Muscle layer of colon (tissue), 2 donors: ENCODE measurements around the gene PRR19.

Experiments
- H3K27ac ChIP-seq: one replicate; pipeline ENCODE4 v1.7.0; 2013; ENCODE audit warnings: low read depth, mild to moderate bottlenecking, low read length, moderate library complexity
- H3K27me3 ChIP-seq, 2 donors: one replicate each; pipeline ENCODE4 v1.7.0; 2013; ENCODE audit warnings: low read length in 2 of 2, mild to moderate bottlenecking in 2 of 2; ENCODE audit not compliant: insufficient read depth in 2 of 2, control insufficient read depth in 1 of 2
- H3K36me3 ChIP-seq: one replicate; pipeline ENCODE4 v1.7.0; 2013; ENCODE audit warnings: mild to moderate bottlenecking, low read length; ENCODE audit not compliant: insufficient read depth
- H3K4me1 ChIP-seq: one replicate; pipeline ENCODE4 v1.7.0; 2013; ENCODE audit warnings: mild to moderate bottlenecking, low read length; ENCODE audit not compliant: insufficient read depth
- H3K4me3 ChIP-seq, 2 donors: one replicate each; pipeline ENCODE4 v1.7.0; 2013; ENCODE audit warnings: low read length in 2 of 2, low read depth in 1 of 2, mild to moderate bottlenecking in 1 of 2, moderate library complexity in 1 of 2
- H3K9ac ChIP-seq: one replicate; pipeline ENCODE4 v1.7.0; 2013; ENCODE audit warnings: low read length
- H3K9me3 ChIP-seq: one replicate; pipeline ENCODE4 v1.7.0; 2013; ENCODE audit warnings: mild to moderate bottlenecking, low read length
- donor health status: abdominal sarcoma.
- donor health status: Adenocarcinoma of cecum.

Gene PRR19

GRCh38 chr19:42293948-42294347 lies 8.0 kb upstream of the PRR19 start:
- Histone ChIP-seq H3K4me1 (no peaks in the 10 kb centered on the region), H3K9ac (no peak overlapping the region), H3K36me3 (peaks cover 48% of the 10 kb centered on the region), H3K9me3 (no peaks in the 10 kb centered on the region), H3K4me3 (no peak overlapping the region), H3K27me3 (no peaks in the 10 kb centered on the region), H3K27ac (no peak overlapping the region)

GRCh38 chr19:42294471-42295137 lies 7.3 kb upstream of the PRR19 start:
- H3K36me3 ChIP-seq: peaks cover 42% of the 10 kb centered on the region
- H3K9ac ChIP-seq: no peak overlapping the region
- no peak overlapping the region for H3K4me3 ChIP-seq

GRCh38 chr19:42295342-42295741 lies 6.6 kb upstream of the PRR19 start:
- Histone ChIP-seq H3K36me3 (peaks cover 35% of the 10 kb centered on the region), H3K27me3 (no peaks in the 10 kb centered on the region), H3K27ac (no peak overlapping the region), H3K4me1 (no peaks in the 10 kb centered on the region), H3K4me3 (no peak overlapping the region), H3K9me3 (no peaks in the 10 kb centered on the region), H3K9ac (no peak overlapping the region)

More at GRCh38 chr19:42294471-42295137, 7.3 kb upstream of the PRR19 start:
- Histone ChIP-seq H3K27me3 (no peaks in the 10 kb centered on the region), H3K27ac (no peak overlapping the region), H3K4me1 (no peaks in the 10 kb centered on the region), H3K9me3 (no peaks in the 10 kb centered on the region)

GRCh38 chr19:42295831-42296525 lies 6.0 kb upstream of the PRR19 start:
- no peak overlapping the region for H3K4me3 ChIP-seq
- peaks cover 29% of the 10 kb centered on the region for H3K36me3 ChIP-seq
- H3K9ac ChIP-seq: no peak overlapping the region
- H3K9me3 ChIP-seq: no peaks in the 10 kb centered on the region
- H3K27ac ChIP-seq: no peak overlapping the region
- H3K4me1 ChIP-seq: no peaks in the 10 kb centered on the region
- H3K27me3 ChIP-seq: no peaks in the 10 kb centered on the region

GRCh38 chr19:42297039-42297438 lies 4.9 kb upstream of the PRR19 start:
- Histone ChIP-seq H3K4me3 (no peak overlapping the region), H3K27ac (no peak overlapping the region), H3K27me3 (no peaks in the 10 kb centered on the region), H3K9ac (no peak overlapping the region), H3K4me1 (peaks cover 7% of the 10 kb centered on the region), H3K36me3 (peaks cover 20% of the 10 kb centered on the region), H3K9me3 (no peaks in the 10 kb centered on the region)

GRCh38 chr19:42303101-42303464 lies 1.2 kb downstream of the PRR19 start:
- Histone ChIP-seq H3K27ac (no peak overlapping the region), H3K9ac (no peak overlapping the region), H3K9me3 (no peaks in the 10 kb centered on the region), H3K4me1 (peaks cover 16% of the 10 kb centered on the region), H3K27me3 (no peaks in the 10 kb centered on the region), H3K4me3 (peak overlapping the region in 1 of 2 donors; percentile 67), H3K36me3 (no peaks in the 10 kb centered on the region)

- Histone ChIP-seq H3K4me1 (peaks cover 16% of the 10 kb centered on the region), H3K27ac (no peak overlapping the region), H3K4me3 (no peak overlapping the region), H3K27me3 (no peaks in the 10 kb centered on the region), H3K9ac (no peak overlapping the region), H3K36me3 (no peaks in the 10 kb centered on the region), H3K9me3 (no peaks in the 10 kb centered on the region)
Observed at GRCh38 chr19:42303876-42304275, 1.9 kb downstream of the PRR19 start.

GRCh38 chr19:42306646-42307045 lies 4.7 kb downstream of the PRR19 start:
- Histone ChIP-seq H3K4me3 (no peak overlapping the region), H3K9ac (no peak overlapping the region), H3K4me1 (peaks cover 12% of the 10 kb centered on the region), H3K27ac (no peak overlapping the region), H3K27me3 (peaks cover 4 to 19% of the 10 kb centered on the region in 2 donors), H3K9me3 (no peaks in the 10 kb centered on the region), H3K36me3 (no peaks in the 10 kb centered on the region)

GRCh38 chr19:42309686-42310085 lies 7.8 kb downstream of the PRR19 start:
- H3K36me3 ChIP-seq: no peaks in the 10 kb centered on the region
- H3K27ac ChIP-seq: no peak overlapping the region
- no peaks in the 10 kb centered on the region for H3K9me3 ChIP-seq
- H3K27me3 ChIP-seq: peaks cover 23 to 49% of the 10 kb centered on the region in 2 donors
- peaks cover 4% of the 10 kb centered on the region for H3K4me1 ChIP-seq
- no peak overlapping the region for H3K9ac ChIP-seq
- no peak overlapping the region for H3K4me3 ChIP-seq

- Histone ChIP-seq H3K4me1 (peaks cover 4% of the 10 kb centered on the region), H3K4me3 (no peak overlapping the region), H3K9me3 (no peaks in the 10 kb centered on the region), H3K27ac (no peak overlapping the region), H3K27me3 (peaks cover 23 to 59% of the 10 kb centered on the region in 2 donors), H3K9ac (no peak overlapping the region), H3K36me3 (no peaks in the 10 kb centered on the region)
Observed at GRCh38 chr19:42311657-42312056, 9.7 kb downstream of the PRR19 start.

- H3K4me3 ChIP-seq: no peak overlapping the region
Observed at GRCh38 chr19:42312370-42312769, 10.4 kb downstream of the PRR19 start.

More at GRCh38 chr19:42312370-42312769, 10.4 kb downstream of the PRR19 start:
- Histone ChIP-seq H3K9me3 (no peaks in the 10 kb centered on the region), H3K36me3 (no peaks in the 10 kb centered on the region), H3K4me1 (peaks cover 4% of the 10 kb centered on the region), H3K27ac (no peak overlapping the region), H3K9ac (no peak overlapping the region), H3K27me3 (peaks cover 23 to 59% of the 10 kb centered on the region in 2 donors)
